Mesendoderm (in vitro differentiated cells): ENCODE measurements around the gene ACSL5.
A peak's percentile ranks its signal among the peaks of the same experiment; 100 is the strongest.

Experiments
- DNase-seq: peaks from one replicate; pipeline ENCODE4 v3.0.0; 2013
- H2AK5ac ChIP-seq: 2 replicates; pipeline ENCODE4 v1.6.1; 2013; ENCODE audit warnings: low read length, inconsistent platforms
- H2BK120ac ChIP-seq: 2 replicates; pipeline ENCODE4 v1.6.1; 2013; ENCODE audit warnings: low read depth, mild to moderate bottlenecking, low read length, moderate library complexity, mixed read lengths
- H2BK15ac ChIP-seq: replicated peaks from 2 replicates; pipeline ENCODE4 v1.6.1; 2013; ENCODE audit warnings: low read depth, mild to moderate bottlenecking, moderate library complexity
- H2BK5ac ChIP-seq: 2 replicates; pipeline ENCODE4 v1.6.1; 2013; ENCODE audit warnings: low read length, inconsistent platforms
- H3K18ac ChIP-seq: 2 replicates; pipeline ENCODE4 v1.6.1; 2013; ENCODE audit warnings: mild to moderate bottlenecking, low read length, mixed read lengths
- H3K23ac ChIP-seq: one replicate; pipeline ENCODE4 v1.6.1; 2013; ENCODE audit warnings: low read length
- H3K27ac ChIP-seq: 2 replicates; pipeline ENCODE4 v1.5.1; 2013; ENCODE audit warnings: low read depth, mild to moderate bottlenecking, inconsistent platforms, low read length, moderate library complexity
- H3K27me3 ChIP-seq: 2 replicates; pipeline ENCODE4 v1.6.1; 2013; ENCODE audit warnings: low read length, control low read depth, mild to moderate bottlenecking, inconsistent platforms; ENCODE audit not compliant: insufficient read depth, poor library complexity
- H3K36me3 ChIP-seq: 2 replicates; pipeline ENCODE4 v1.6.1; 2013; ENCODE audit warnings: low read length, inconsistent platforms; ENCODE audit not compliant: control insufficient read depth, insufficient read depth
- H3K4ac ChIP-seq: one replicate; pipeline ENCODE4 v1.6.1; 2013; ENCODE audit warnings: low read depth, mild to moderate bottlenecking, low read length, moderate library complexity
- H3K4me1 ChIP-seq: 2 replicates; pipeline ENCODE4 v1.6.1; 2013; ENCODE audit warnings: low read depth, low read length, inconsistent platforms; ENCODE audit not compliant: control insufficient read depth
- H3K4me2 ChIP-seq: 2 replicates; pipeline ENCODE4 v1.6.1; 2013; ENCODE audit warnings: low read length
- H3K4me3 ChIP-seq: 2 replicates; pipeline ENCODE4 v1.5.1; 2013; ENCODE audit warnings: mild to moderate bottlenecking, low read length
- H3K56ac ChIP-seq: one replicate; pipeline ENCODE4 v1.6.1; 2013; ENCODE audit warnings: low read length
- H3K79me1 ChIP-seq: 2 replicates; pipeline ENCODE4 v1.6.1; 2013; ENCODE audit warnings: low read length, inconsistent platforms
- H3K79me2 ChIP-seq: 2 replicates; pipeline ENCODE4 v1.6.1; 2013; ENCODE audit warnings: mild to moderate bottlenecking, low read length; ENCODE audit not compliant: control insufficient read depth, insufficient read depth
- H3K9ac ChIP-seq: 2 replicates; pipeline ENCODE4 v1.6.1; 2013; ENCODE audit warnings: low read length, inconsistent platforms
- H4K5ac ChIP-seq: one replicate; pipeline ENCODE4 v1.6.1; 2013; ENCODE audit warnings: low read length
- H4K8ac ChIP-seq: one replicate; pipeline ENCODE4 v1.6.1; 2013; ENCODE audit warnings: low read depth, mild to moderate bottlenecking, control low read depth, low read length, moderate library complexity
- WGBS: extraction: QIAGEN DNeasy Blood & Tissue Kit; methylation state at CpG from one replicate; pipeline ENCODE4 v1.1.7; 2013; ENCODE audit warnings: low lambda C conversion rate, missing lambda C conversion rate; ENCODE audit not compliant: insufficient coverage; ENCODE audit errors: extremely low coverage; 5-methylcytosine and 5-hydroxymethylcytosine counted together

The ACSL5 gene

DNA sequence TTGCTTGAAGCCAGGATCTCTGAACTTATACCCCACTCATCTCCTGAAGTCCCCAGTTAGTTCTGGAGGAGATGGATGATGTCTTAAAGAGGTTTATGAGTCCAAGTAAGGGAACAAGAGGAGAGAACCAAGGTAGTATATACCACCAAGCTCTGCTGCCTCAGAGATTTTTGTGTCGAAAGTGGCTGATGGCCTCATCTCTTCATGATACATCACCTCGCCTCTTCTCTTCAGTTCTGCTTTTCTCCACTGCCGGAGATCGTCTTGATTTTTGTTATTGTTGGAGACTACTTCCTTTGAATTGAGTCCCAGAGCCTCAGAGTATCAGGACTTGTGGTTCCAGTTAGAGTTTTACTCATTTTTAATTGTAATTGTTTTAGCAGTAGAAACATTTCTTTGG lies 75.0 kb downstream of the ACSL5 start:
- no peak for DNase-seq
- Histone ChIP-seq H3K23ac (no peak overlapping the region), H3K4ac (no peak overlapping the region), H2BK5ac (no peak overlapping the region), H3K18ac (no peak overlapping the region), H2AK5ac (no peak overlapping the region), H3K56ac (no peak overlapping the region), H3K9ac (no peak overlapping the region), H3K4me1 (no peaks in the 10 kb centered on the region), H3K79me1 (peaks cover 16% of the 10 kb centered on the region), H3K36me3 (no peaks in the 10 kb centered on the region), H2BK15ac (no peak overlapping the region), H4K5ac (no peak overlapping the region), H3K27me3 (no peaks in the 10 kb centered on the region), H2BK120ac (no peak overlapping the region), H3K4me2 (no peak overlapping the region), H3K79me2 (peaks cover 25% of the 10 kb centered on the region), H4K8ac (no peak overlapping the region), H3K4me3 (no peak overlapping the region), H3K27ac (no peak overlapping the region)
- no CpG with 5 or more reads among the region's 4 CpGs for WGBS

DNA sequence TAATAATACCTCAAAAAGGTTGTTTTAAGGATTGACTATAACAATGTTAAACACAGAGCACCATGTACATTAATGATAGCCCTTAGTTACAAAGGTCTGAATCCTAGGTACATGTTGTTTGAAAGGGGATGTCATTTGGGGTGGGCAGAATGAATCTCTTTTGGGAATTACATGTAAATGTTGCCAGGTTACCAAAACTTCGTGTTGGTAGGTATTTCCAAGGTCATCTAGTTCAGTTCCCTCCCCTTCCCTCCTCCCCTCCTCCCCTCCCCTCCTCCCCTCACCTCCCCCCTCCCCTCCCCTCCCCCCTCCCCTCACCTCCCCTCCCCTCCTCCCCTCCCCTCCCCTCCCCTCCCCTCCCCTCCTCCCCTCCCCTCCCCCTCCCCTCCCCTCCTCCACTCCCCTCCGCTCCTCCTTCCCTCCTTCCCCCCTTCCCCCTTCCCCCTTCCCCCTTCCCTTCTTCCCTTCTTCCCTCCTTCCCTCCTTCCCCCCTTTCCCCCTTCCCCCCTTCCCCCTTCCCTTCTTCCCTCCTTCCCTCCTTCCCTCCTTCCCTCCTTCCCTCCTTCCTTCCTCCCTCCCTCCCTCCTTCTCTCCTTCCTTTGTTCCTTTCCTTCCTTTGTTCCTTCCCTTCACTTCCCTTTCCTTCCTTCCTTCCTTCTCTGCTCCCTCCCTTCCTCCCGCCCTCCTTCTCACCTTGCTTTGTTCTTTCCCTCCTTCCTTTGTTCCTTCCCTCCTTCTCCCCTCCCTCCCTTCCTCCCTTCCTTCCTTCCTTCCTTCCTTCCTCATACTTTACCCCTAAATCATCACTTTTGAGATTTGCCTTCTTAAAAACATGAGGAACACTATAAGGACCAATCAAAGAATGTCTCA lies 81.2 kb downstream of the ACSL5 start:
- Histone ChIP-seq H3K27ac (no peak overlapping the region), H3K4me2 (no peak overlapping the region), H3K9ac (no peak overlapping the region), H3K79me1 (peaks cover 7% of the 10 kb centered on the region), H2BK5ac (no peak overlapping the region), H3K23ac (no peak overlapping the region), H2AK5ac (no peak overlapping the region), H3K36me3 (no peaks in the 10 kb centered on the region), H3K4me1 (no peaks in the 10 kb centered on the region), H2BK120ac (no peak overlapping the region), H2BK15ac (no peak overlapping the region), H3K27me3 (no peaks in the 10 kb centered on the region), H3K56ac (no peak overlapping the region), H4K5ac (no peak overlapping the region), H3K4me3 (no peak overlapping the region), H3K18ac (no peak overlapping the region), H3K4ac (no peak overlapping the region), H4K8ac (no peak overlapping the region), H3K79me2 (peaks cover 2% of the 10 kb centered on the region)
- no CpG with 5 or more reads among the region's 3 CpGs for WGBS
- no peak for DNase-seq

- no peak overlapping the region for H3K4ac ChIP-seq
- H3K27ac ChIP-seq: no peak overlapping the region
- H2AK5ac ChIP-seq: no peak overlapping the region
- no peak overlapping the region for H2BK5ac ChIP-seq
- H3K4me1 ChIP-seq: no peaks in the 10 kb centered on the region
- H3K4me2 ChIP-seq: no peak overlapping the region
- DNase-seq: peak; percentile 35
- no peak overlapping the region for H3K18ac ChIP-seq
- H4K8ac ChIP-seq: no peak overlapping the region
- H2BK120ac ChIP-seq: no peak overlapping the region
- no peak overlapping the region for H3K56ac ChIP-seq
- H4K5ac ChIP-seq: no peak overlapping the region
- no peak overlapping the region for H3K23ac ChIP-seq
- H3K79me2 ChIP-seq: no peaks in the 10 kb centered on the region
- no peaks in the 10 kb centered on the region for H3K27me3 ChIP-seq
- H3K9ac ChIP-seq: no peak overlapping the region
- WGBS: no CpG with 5 or more reads among the region's 2 CpGs
- H3K36me3 ChIP-seq: no peaks in the 10 kb centered on the region
- no peak overlapping the region for H2BK15ac ChIP-seq
- no peak overlapping the region for H3K4me3 ChIP-seq
- peaks cover 3% of the 10 kb centered on the region for H3K79me1 ChIP-seq
Observed at GRCh38 chr10:112456533-112456932, 82.6 kb downstream of the ACSL5 start.

- no peak overlapping the region for H2BK120ac ChIP-seq
- H3K4me2 ChIP-seq: no peak overlapping the region
- no peak overlapping the region for H3K9ac ChIP-seq
- no peaks in the 10 kb centered on the region for H3K79me2 ChIP-seq
- no peak overlapping the region for H4K5ac ChIP-seq
- H3K23ac ChIP-seq: no peak overlapping the region
- no peak overlapping the region for H4K8ac ChIP-seq
- no peak overlapping the region for H3K4ac ChIP-seq
- no peaks in the 10 kb centered on the region for H3K79me1 ChIP-seq
- no peak overlapping the region for H3K18ac ChIP-seq
- no peaks in the 10 kb centered on the region for H3K4me1 ChIP-seq
- WGBS: no CpG with 5 or more reads among the region's 2 CpGs
- no peak for DNase-seq
- no peak overlapping the region for H3K27ac ChIP-seq
- no peak overlapping the region for H2BK15ac ChIP-seq
- no peak overlapping the region for H2BK5ac ChIP-seq
- no peaks in the 10 kb centered on the region for H3K27me3 ChIP-seq
- H3K4me3 ChIP-seq: no peak overlapping the region
- no peak overlapping the region for H2AK5ac ChIP-seq
- no peak overlapping the region for H3K56ac ChIP-seq
- H3K36me3 ChIP-seq: no peaks in the 10 kb centered on the region
Observed at GRCh38 chr10:112460366-112460765, 86.5 kb downstream of the ACSL5 start.

GRCh38 chr10:112461029-112461887 lies 87.3 kb downstream of the ACSL5 start:
- Histone ChIP-seq H3K18ac (no peak overlapping the region), H2BK5ac (no peak overlapping the region), H3K9ac (no peak overlapping the region), H3K4me1 (no peaks in the 10 kb centered on the region), H4K8ac (no peak overlapping the region), H2BK15ac (no peak overlapping the region), H3K4ac (no peak overlapping the region), H3K79me2 (no peaks in the 10 kb centered on the region), H3K27me3 (no peaks in the 10 kb centered on the region), H3K56ac (no peak overlapping the region), H4K5ac (no peak overlapping the region), H2AK5ac (no peak overlapping the region), H3K4me3 (no peak overlapping the region), H3K27ac (no peak overlapping the region), H2BK120ac (no peak overlapping the region), H3K79me1 (no peaks in the 10 kb centered on the region), H3K4me2 (no peak overlapping the region), H3K36me3 (no peaks in the 10 kb centered on the region), H3K23ac (no peak overlapping the region)
- WGBS: no CpG with 5 or more reads among the region's 4 CpGs
- DNase-seq: peak; percentile 83
